AG04450 (cell line): ENCODE measurements around the gene ENO2. TPM values are rescaled to one million over a fixed set of nuclear protein-coding genes. Genes with fewer than 3 reads are reported as not detected.

Source experiments
- CTCF ChIA-PET: fragments of 300-600, 350-600 bp; formaldehyde crosslinking; extraction: SDS; loops from one replicate; lab custom pipeline; 2022; ENCODE audit warnings: antibody characterized with exemption, inconsistent platforms; lab: Charles Lee
- POLR2A ChIA-PET: fragments of 350-600 bp; formaldehyde crosslinking; extraction: SDS; loops from one replicate; lab custom pipeline; 2021; ENCODE audit warnings: antibody characterized with exemption, inconsistent platforms; lab: Yijun Ruan, JAX
- DNase-seq: peaks from one replicate; pipeline ENCODE4 v3.0.0-alpha.2; 2011; ENCODE audit warnings: low read depth, low spot score
- H3K27ac ChIP-seq: one replicate; pipeline ENCODE4 v1.5.1; 2012; ENCODE audit warnings: low read depth, low read length, control low read depth
- H3K27me3 ChIP-seq: one replicate; pipeline ENCODE4 v1.6.0; 2012; ENCODE audit warnings: low read length; ENCODE audit not compliant: control insufficient read depth, insufficient read depth
- H3K4me3 ChIP-seq: 2 replicates; pipeline ENCODE4 v1.5.1; 2011; ENCODE audit warnings: mild to moderate bottlenecking, low read depth, low read length, control low read depth
- H3K9me3 ChIP-seq: 2 replicates; pipeline ENCODE4 v1.5.1; 2012; ENCODE audit warnings: low read length; ENCODE audit not compliant: control insufficient read depth, insufficient read depth
- CTCF ChIP-seq: IDR thresholded peaks from 2 replicates; pipeline ENCODE4 v1.5.1; 2011; ENCODE audit warnings: low read depth, low read length, control low read depth, inconsistent platforms
- polyA plus RNA-seq: library from polyadenylated mRNA; depleted of rRNA; stranded (reverse); fragments of >200 nt; gene quantifications from 2 replicates; pipeline ENCODE4 v1.2.3, GENCODE V29; 2011

The ENO2 gene
- polyA plus RNA-seq, 1 experiment: 25.4 TPM

GRCh38 chr12:6962285-6963015, 48.1 kb downstream of the ENO2 start:
- POLR2A ChIA-PET: interaction anchor here (1.3 to 2.9 kb wide), 2 partner anchors 13 to 18 kb away, joined by 6 to 22 read pairs; partner anchors contain the start of genes C12orf57 and RNU7-1
- no peaks in the 10 kb centered on the region for H3K27me3 ChIP-seq
- CTCF ChIA-PET: interaction anchor here (0.6 to 5.7 kb wide), 10 partner anchors 17 to 149 kb away, joined by 3 to 49 read pairs (median 6); partner anchors contain the start of genes C12orf57 and SPSB2
- no peak for DNase-seq
- peak overlapping the region; percentile 61 for H3K27ac ChIP-seq
- H3K4me3 ChIP-seq: no peak overlapping the region
- H3K9me3 ChIP-seq: no peaks in the 10 kb centered on the region
- TF ChIP-seq CTCF: no peak

DNA sequence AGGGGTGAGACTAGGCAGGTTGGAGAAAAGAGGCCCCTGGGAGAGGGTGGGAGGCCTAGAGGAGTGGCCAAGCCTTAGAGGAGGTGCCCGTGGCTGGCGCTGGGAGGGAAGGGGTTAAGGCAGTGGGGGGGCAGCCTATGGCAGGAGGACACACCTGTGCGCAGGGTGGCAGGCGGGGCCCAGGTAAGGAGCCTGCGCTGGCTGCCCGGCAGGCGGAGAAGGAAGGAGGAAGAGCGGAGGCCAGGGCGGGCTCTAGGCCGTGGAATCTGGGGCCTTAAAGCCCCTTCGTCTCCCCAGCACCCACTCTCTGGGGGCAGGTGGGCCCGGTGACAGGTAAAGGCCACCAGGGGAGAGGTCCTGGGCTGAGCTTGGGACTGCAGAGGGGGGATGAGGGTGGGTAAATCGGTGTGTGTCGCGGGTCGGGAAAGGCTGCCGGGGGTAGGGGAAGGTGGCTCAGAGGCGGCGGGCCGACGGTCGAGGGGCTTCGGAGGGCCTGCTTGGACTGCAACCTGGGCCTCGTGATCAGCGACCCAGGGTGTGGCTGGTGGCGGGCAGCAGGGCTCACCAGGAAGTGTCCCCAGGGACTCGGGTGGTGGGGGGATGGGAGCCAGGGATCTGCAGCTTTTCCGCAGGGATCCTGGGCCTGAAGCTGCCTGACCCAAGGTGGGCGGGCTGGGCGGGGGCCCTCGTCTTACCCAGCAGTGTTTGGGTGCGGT, 48.8 kb downstream of the ENO2 start:
- Histone ChIP-seq H3K27ac (no peak overlapping the region), H3K4me3 (no peak overlapping the region), H3K27me3 (no peaks in the 10 kb centered on the region), H3K9me3 (no peaks in the 10 kb centered on the region)
- no peak for DNase-seq
- TF ChIP-seq CTCF: no peak
- POLR2A ChIA-PET: interaction anchor here (0.7 to 2.9 kb wide), 3 partner anchors 16 to 20 kb away, joined by 3 to 22 read pairs (median 3); partner anchors contain the start of genes C12orf57 and RNU7-1
- CTCF ChIA-PET: interaction anchor here (0.6 to 5.7 kb wide), 5 partner anchors 17 to 145 kb away, joined by 3 to 49 read pairs (median 18); partner anchors contain the start of genes C12orf57 and RNU7-1

- H3K27ac ChIP-seq: peak overlapping the region; percentile 11
- H3K4me3 ChIP-seq: no peak overlapping the region
- DNase-seq: no peak
- ChIA-PET POLR2A (interaction anchor here (0.7 to 1.4 kb wide), 4 partner anchors 16 to 38 kb away, joined by 3 to 14 read pairs (median 3); partner anchors contain the start of genes C12orf57 and RNU7-1), CTCF (interaction anchor here (0.8 to 5.7 kb wide), 12 partner anchors 8 to 144 kb away, joined by 3 to 49 read pairs (median 4); partner anchors contain the start of genes C12orf57, RNU7-1 and SPSB2)
- TF ChIP-seq CTCF: no peak
- no peaks in the 10 kb centered on the region for H3K9me3 ChIP-seq
- no peaks in the 10 kb centered on the region for H3K27me3 ChIP-seq
These were observed 49.5 kb downstream of the ENO2 start for GRCh38 chr12:6963791-6964413.

- CTCF ChIA-PET: interaction anchor here (0.6 to 5.7 kb wide), 20 partner anchors 9 to 129 kb away, joined by 3 to 49 read pairs (median 4); partner anchors contain the start of genes C12orf57, RNU7-1 and SPSB2
- DNase-seq: no peak
- POLR2A ChIA-PET: interaction anchor here (1.2 to 1.4 kb wide), 3 partner anchors 17 to 39 kb away, joined by 3 to 14 read pairs (median 3); partner anchors contain the start of genes C12orf57 and RNU7-1
- Histone ChIP-seq H3K9me3 (no peaks in the 10 kb centered on the region), H3K27ac (peak overlapping the region; percentile 68), H3K27me3 (no peaks in the 10 kb centered on the region), H3K4me3 (no peak overlapping the region)
- TF ChIP-seq CTCF: no peak
These were observed 50.2 kb downstream of the ENO2 start for GRCh38 chr12:6964605-6965025.
